Fibroblast of skin of right biceps (primary cell): Measurements from ENCODE around the gene UGT2B28.
"Not testable (repeated sequence)": the region's sequence is repeated elsewhere in the genome, so short reads cannot be mapped to it uniquely, and the experiment has no call there.

Experiments
- DNase-seq: peaks from one replicate; pipeline ENCODE4 v3.0.0-alpha.2; 2013

Gene UGT2B28

DNA sequence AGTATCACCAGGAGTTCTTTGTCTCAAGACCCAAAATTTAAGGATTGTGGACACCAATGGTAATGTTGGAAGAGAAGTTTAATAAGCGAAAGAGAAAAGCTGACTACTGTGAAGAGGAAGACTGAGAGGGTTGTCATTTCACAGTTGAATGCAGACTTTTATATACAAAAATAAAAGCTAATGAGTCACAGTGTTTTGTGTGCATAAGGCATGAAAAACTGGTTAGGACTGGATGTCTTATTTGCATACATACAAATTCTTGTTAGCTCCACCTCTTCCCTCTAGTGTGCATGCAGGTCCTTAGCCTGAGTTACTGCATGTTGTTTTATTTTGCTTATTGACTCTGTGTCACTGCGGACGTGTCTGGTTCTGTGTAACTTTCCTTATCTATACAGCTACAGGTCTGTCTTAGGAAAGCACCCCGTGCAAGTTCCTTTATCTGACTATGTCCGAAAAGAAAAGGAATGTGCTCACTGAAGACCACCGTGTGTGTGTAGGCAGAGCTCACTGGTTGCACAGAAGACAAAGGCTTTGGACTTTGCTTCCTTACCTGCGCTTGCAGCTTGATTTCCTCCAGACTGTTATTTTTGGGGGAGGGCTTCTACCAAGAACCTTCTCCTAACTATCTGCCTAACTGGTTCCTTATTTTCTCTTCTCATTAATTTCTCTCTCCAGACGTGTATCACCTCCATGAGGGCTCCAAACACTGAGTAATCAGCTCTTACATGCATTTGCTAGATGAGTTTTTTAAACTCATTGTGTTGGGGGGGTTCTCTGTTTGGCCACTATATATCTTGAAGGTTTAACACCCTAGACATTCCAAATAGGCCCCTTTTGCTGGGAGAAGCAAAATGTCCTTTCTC, 63.5 kb downstream of the UGT2B28 start:
- DNase-seq, result not testable (repeated sequence)
